Neural progenitor cell (in vitro differentiated cells): Measurements from ENCODE around the gene GLB1L2. TPM values are rescaled to one million over a fixed set of nuclear protein-coding genes. Genes with fewer than 3 reads are reported as not detected.

Source experiments
- DNase-seq: peaks from one replicate; pipeline ENCODE4 v3.0.0-alpha.2; 2016; ENCODE audit warnings: low spot score
- H2AFZ ChIP-seq: fragments of 200-600 bp; sonication (generic); replicated peaks from 2 replicates; pipeline ENCODE4 v1.6.1; 2016; ENCODE audit warnings: antibody characterized with exemption
- H3F3A ChIP-seq: fragments of 200-600 bp; sonication (generic); 2 replicates; pipeline ENCODE4 v1.6.1; 2016; ENCODE audit warnings: antibody characterized with exemption, low read depth
- H3K27ac ChIP-seq: fragments of 200-600 bp; sonication (generic); 2 replicates; pipeline ENCODE4 v1.5.1; 2016; ENCODE audit warnings: mild to moderate bottlenecking
- H3K27me3 ChIP-seq: fragments of 200-600 bp; sonication (generic); 2 replicates; pipeline ENCODE4 v1.6.1; 2016; ENCODE audit warnings: mild to moderate bottlenecking, moderate library complexity
- H3K36me3 ChIP-seq: fragments of 200-600 bp; sonication (generic); 2 replicates; pipeline ENCODE4 v1.5.1; 2016
- H3K4me1 ChIP-seq: fragments of 200-600 bp; sonication (generic); 2 replicates; pipeline ENCODE4 v1.6.1; 2016; ENCODE audit warnings: mixed run types
- H3K4me2 ChIP-seq: fragments of 200-600 bp; sonication (generic); 2 replicates; pipeline ENCODE4 v1.6.1; 2016
- H3K4me3 ChIP-seq: fragments of 200-600 bp; sonication (generic); 2 replicates; pipeline ENCODE4 v1.5.1; 2016
- H3K79me2 ChIP-seq: fragments of 200-600 bp; sonication (generic); 2 replicates; pipeline ENCODE4 v1.6.1; 2016; ENCODE audit warnings: low read depth
- H3K9ac ChIP-seq: fragments of 200-600 bp; sonication (generic); 2 replicates; pipeline ENCODE4 v1.6.1; 2016
- H3K9me3 ChIP-seq: fragments of 200-600 bp; sonication (generic); 2 replicates; pipeline ENCODE4 v1.5.1; 2016; ENCODE audit warnings: low read depth
- H4K20me1 ChIP-seq: fragments of 200-600 bp; sonication (generic); 2 replicates; pipeline ENCODE4 v1.6.1; 2016; ENCODE audit warnings: low read depth
- H3K27ac Mint-ChIP-seq: 3 replicates; pipeline ENCODE4 v1.8.0; 2021; ENCODE audit warnings: mixed read lengths
- H3K27me3 Mint-ChIP-seq: 2 replicates; pipeline ENCODE4 v1.8.0; 2022; ENCODE audit warnings: low read depth, mild to moderate bottlenecking, inconsistent platforms, moderate library complexity, mixed read lengths; ENCODE audit not compliant: insufficient read depth
- H3K36me3 Mint-ChIP-seq: 3 replicates; pipeline ENCODE4 v1.8.0; 2021; ENCODE audit warnings: mixed read lengths
- H3K4me1 Mint-ChIP-seq: 3 replicates; pipeline ENCODE4 v1.8.0; 2021; ENCODE audit warnings: mixed read lengths
- H3K4me3 Mint-ChIP-seq: 3 replicates; pipeline ENCODE4 v1.8.0; 2021; ENCODE audit warnings: mild to moderate bottlenecking, moderate library complexity, mixed read lengths
- H3K9me3 Mint-ChIP-seq: 3 replicates; pipeline ENCODE4 v1.8.0; 2020; ENCODE audit warnings: mixed read lengths
- CTCF ChIP-seq: fragments of 200-600 bp; sonication (generic); IDR thresholded peaks from 2 replicates; pipeline ENCODE4 v1.5.1; 2017; ENCODE audit warnings: antibody characterized with exemption, mild to moderate bottlenecking
- EZH2 ChIP-seq: fragments of 200-600 bp; sonication (generic); IDR thresholded peaks from 2 replicates; pipeline ENCODE4 v1.6.1; 2017; ENCODE audit warnings: antibody characterized with exemption, mild to moderate bottlenecking, moderate library complexity
- EZH2phosphoT487 ChIP-seq: fragments of 200-600 bp; sonication (generic); IDR thresholded peaks from 2 replicates; pipeline ENCODE4 v1.6.1; 2017; ENCODE audit warnings: antibody characterized with exemption
- total RNA-seq: library from RNA; depleted of rRNA; stranded (reverse); fragments of >200 nt; gene quantifications from 2 replicates; pipeline ENCODE4 v1.2.3, GENCODE V29; 2015; ENCODE audit warnings: low replicate concordance

GLB1L2 gene
- total RNA-seq, 1 donor from 2014 or later = 2.0 TPM

DNA sequence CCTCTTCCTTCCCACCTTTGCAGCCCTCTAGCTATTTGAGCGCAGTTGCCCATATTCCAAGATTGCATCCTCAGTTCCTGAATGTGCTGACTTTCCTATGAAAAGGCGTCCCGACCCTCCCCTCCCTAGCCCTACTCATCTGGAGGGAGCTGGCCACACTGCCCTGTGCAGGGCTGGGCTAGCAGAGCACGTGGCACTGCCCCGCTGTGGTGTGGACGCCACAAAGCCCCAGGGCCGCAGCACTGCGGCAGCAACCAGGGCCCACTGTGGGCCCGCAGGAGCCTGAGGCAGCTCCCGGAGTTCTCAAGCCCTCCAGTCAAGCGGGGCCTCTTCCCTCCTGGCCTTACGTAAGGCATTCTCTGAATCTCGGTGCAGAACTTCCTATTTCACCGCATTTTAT lies 52.6 kb downstream of the GLB1L2 start:
- H3K4me3 Mint-ChIP-seq = no peak overlapping the region
- Histone ChIP-seq H4K20me1 (peaks cover 11% of the 10 kb centered on the region), H3K27ac (no peak overlapping the region), H3K4me2 (no peak overlapping the region), H3K9me3 (no peaks in the 10 kb centered on the region), H3F3A (no peaks in the 10 kb centered on the region), H3K9ac (no peak overlapping the region), H2AFZ (no peak overlapping the region), H3K27me3 (no peaks in the 10 kb centered on the region), H3K4me3 (no peak overlapping the region), H3K4me1 (no peaks in the 10 kb centered on the region), H3K79me2 (no peaks in the 10 kb centered on the region), H3K36me3 (no peaks in the 10 kb centered on the region)
- H3K27me3 Mint-ChIP-seq = no peaks in the 10 kb centered on the region
- TF ChIP-seq EZH2phosphoT487 = no peak
- no peak for TF ChIP-seq EZH2
- TF ChIP-seq CTCF = no peak
- peaks cover 3% of the 10 kb centered on the region for H3K4me1 Mint-ChIP-seq
- no peak overlapping the region for H3K27ac Mint-ChIP-seq
- H3K36me3 Mint-ChIP-seq = peaks cover 13% of the 10 kb centered on the region
- H3K9me3 Mint-ChIP-seq = no peaks in the 10 kb centered on the region
- DNase-seq = no peak

GRCh38 chr11:134385171-134385570 lies 53.4 kb downstream of the GLB1L2 start:
- Mint-ChIP-seq H3K27ac (no peak overlapping the region), H3K4me1 (peaks cover 3% of the 10 kb centered on the region), H3K9me3 (no peaks in the 10 kb centered on the region), H3K36me3 (peaks cover 13% of the 10 kb centered on the region), H3K27me3 (no peaks in the 10 kb centered on the region), H3K4me3 (no peak overlapping the region)
- Histone ChIP-seq H3K4me2 (no peak overlapping the region), H3K27ac (no peak overlapping the region), H3K9ac (no peak overlapping the region), H3K36me3 (no peaks in the 10 kb centered on the region), H3K4me3 (no peak overlapping the region), H3K9me3 (no peaks in the 10 kb centered on the region), H4K20me1 (peaks cover 11% of the 10 kb centered on the region), H3K79me2 (no peaks in the 10 kb centered on the region), H3F3A (no peaks in the 10 kb centered on the region), H3K27me3 (no peaks in the 10 kb centered on the region), H2AFZ (no peak overlapping the region), H3K4me1 (no peaks in the 10 kb centered on the region)
- TF ChIP-seq EZH2 (no peak), CTCF (no peak), EZH2phosphoT487 (no peak)
- no peak for DNase-seq

DNA sequence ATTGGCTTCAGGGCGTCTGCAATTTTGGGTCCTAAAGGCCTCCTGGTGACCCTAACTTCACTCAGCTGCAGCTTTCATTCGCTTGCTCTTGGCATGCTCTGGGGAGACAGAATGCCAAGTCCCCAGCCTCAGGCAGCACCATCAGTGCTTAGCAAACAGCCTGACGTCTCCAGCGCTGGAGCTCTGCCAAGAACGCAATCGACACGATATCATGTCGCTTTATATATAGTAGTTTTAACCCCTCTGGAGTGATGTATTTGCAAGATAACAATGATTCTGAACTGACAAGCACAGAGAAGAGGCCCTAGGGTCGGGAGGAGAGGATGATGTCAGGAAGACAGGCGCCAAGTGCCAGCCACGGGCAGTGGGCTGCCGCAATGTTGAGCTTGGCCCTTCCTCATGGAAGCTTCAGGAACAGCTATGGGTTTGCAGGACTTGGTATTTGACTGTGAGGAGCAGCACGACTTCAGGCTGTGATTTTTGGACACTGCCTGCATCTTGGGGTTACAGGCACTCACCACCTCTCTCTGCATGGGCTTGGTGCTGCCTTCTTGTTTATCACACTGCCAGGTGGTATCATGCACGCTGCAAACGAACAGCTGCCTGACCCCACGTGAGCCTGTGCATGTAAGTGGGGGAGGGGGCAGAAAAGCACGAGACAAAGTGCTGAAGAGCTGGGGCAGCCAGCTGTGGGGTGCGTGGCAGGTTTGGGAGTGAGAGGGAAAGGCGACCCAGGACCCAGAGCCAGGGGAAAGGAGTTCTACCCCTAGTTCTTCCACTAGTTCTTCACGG lies 54.2 kb downstream of the GLB1L2 start:
- no peaks in the 10 kb centered on the region for H3K9me3 ChIP-seq
- TF ChIP-seq CTCF = no peak
- TF ChIP-seq EZH2 = no peak
- no peak for TF ChIP-seq EZH2phosphoT487
- no peaks in the 10 kb centered on the region for H3K27me3 ChIP-seq
- DNase-seq = no peak
- no peaks in the 10 kb centered on the region for H3F3A ChIP-seq
- peaks cover 11% of the 10 kb centered on the region for H4K20me1 ChIP-seq
- peaks cover 10% of the 10 kb centered on the region for H3K36me3 Mint-ChIP-seq
- peaks cover 3% of the 10 kb centered on the region for H3K4me1 Mint-ChIP-seq
- no peak overlapping the region for H2AFZ ChIP-seq
- no peaks in the 10 kb centered on the region for H3K27me3 Mint-ChIP-seq
- H3K4me2 ChIP-seq = no peak overlapping the region
- no peak overlapping the region for H3K9ac ChIP-seq
- no peak overlapping the region for H3K27ac ChIP-seq
- no peak overlapping the region for H3K4me3 Mint-ChIP-seq
- H3K4me1 ChIP-seq = no peaks in the 10 kb centered on the region
- no peaks in the 10 kb centered on the region for H3K9me3 Mint-ChIP-seq
- no peak overlapping the region for H3K4me3 ChIP-seq
- H3K79me2 ChIP-seq = no peaks in the 10 kb centered on the region
- H3K27ac Mint-ChIP-seq = no peak overlapping the region
- no peaks in the 10 kb centered on the region for H3K36me3 ChIP-seq
